Subcutaneous adipose tissue (tissue), 4 donors: Measurements from ENCODE around the gene OR4C6. TPM values are rescaled to one million over a fixed set of nuclear protein-coding genes. Genes with fewer than 3 reads are reported as not detected.

Experiments
- total RNA-seq, 4 donors: library from RNA; depleted of rRNA; stranded (reverse); fragments of >200 nt; gene quantifications; one replicate each; pipeline ENCODE4 v1.1.0, GENCODE V29; 2016
- TF ChIP-seq, protein P1 (sequence below): fragments of 450-650 bp; IDR thresholded peaks from one replicate; pipeline ENCODE4 v1.5.1; 2016; ENCODE audit warnings: low read depth, mild to moderate bottlenecking, control low read depth, antibody characterized with exemption, moderate library complexity

The OR4C6 gene
- total RNA-seq = not detected

DNA sequence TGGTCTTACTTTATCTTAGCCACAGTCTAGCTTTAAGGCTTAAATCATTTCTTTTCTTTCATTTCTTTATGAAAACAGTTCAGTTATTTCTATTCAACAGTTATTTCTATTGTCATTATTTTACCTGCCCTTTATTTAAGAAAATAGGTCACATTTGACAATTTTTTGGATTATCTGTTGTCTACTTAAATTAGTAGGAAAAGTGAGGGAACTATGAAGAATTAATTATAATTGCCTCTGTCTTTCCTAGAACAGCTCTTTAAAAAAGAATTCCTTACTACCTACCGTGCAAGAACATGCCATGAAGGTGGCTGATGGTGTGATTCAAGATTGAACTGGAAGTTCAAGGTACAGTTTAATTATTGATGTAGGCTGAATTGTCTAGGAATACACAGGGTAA, at the start of gene OR4C6:
Gene OR4C6 (plus strand): TSS at position 301 of the 400 bp plus-strand sequence. CDS start 2,966 bp downstream, outside the sequence.
- TF ChIP-seq, protein P1, sequence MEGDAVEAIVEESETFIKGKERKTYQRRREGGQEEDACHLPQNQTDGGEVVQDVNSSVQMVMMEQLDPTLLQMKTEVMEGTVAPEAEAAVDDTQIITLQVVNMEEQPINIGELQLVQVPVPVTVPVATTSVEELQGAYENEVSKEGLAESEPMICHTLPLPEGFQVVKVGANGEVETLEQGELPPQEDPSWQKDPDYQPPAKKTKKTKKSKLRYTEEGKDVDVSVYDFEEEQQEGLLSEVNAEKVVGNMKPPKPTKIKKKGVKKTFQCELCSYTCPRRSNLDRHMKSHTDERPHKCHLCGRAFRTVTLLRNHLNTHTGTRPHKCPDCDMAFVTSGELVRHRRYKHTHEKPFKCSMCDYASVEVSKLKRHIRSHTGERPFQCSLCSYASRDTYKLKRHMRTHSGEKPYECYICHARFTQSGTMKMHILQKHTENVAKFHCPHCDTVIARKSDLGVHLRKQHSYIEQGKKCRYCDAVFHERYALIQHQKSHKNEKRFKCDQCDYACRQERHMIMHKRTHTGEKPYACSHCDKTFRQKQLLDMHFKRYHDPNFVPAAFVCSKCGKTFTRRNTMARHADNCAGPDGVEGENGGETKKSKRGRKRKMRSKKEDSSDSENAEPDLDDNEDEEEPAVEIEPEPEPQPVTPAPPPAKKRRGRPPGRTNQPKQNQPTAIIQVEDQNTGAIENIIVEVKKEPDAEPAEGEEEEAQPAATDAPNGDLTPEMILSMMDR = no peak

DNA sequence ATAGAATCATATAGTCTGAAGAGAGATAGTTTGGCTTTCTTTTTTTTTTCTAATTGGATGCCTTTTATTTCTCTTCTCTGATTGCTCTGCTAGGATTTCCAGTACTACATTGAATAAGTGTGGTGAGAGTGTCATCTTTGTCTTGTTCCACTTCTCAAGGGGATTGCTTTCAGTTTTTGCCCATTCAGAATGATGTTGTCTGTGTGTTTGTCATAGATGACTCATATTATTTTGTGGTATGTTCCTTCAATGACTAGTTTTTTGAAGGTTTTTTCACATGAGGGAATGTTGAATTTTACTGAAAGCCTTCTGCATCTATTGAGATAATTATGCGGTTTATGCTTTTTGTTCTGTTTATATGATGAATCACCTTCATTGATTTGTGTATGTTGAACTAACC, 37.5 kb upstream of the OR4C6 start:
- TF ChIP-seq, protein P1 = no peak

DNA sequence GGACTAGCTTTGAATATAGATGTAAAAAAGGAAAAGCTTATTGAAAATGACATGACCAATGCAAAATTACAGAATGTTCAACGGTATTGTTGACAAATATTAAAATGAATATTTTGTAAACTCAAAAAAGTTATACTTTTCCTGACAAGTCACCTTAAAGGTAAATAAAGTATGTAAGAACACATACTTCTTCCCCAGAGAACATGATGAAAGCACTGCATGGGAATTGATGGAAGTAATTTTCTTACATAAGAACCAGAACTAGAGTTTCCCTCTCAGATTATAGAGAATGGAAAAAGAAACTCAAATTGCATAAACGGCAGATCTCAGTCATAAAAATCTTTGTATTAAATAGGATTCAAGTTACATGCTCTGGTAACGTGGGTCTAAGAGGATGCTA, 27.2 kb upstream of the OR4C6 start, which contains the start of gene OR4P4:
Gene OR4P4 (plus strand): TSS at position 301 of the 400 bp plus-strand sequence.
- TF ChIP-seq, protein P1 = no peak

GRCh38 chr11:55648027-55648426, 14.0 kb upstream of the OR4C6 start, which contains the start of gene OR4S2:
Gene OR4S2, plus strand, starts transcription at chr11:55648327. Its CDS starts 2,577 bp downstream, at chr11:55650904.
- TF ChIP-seq, protein P1 = no peak

DNA sequence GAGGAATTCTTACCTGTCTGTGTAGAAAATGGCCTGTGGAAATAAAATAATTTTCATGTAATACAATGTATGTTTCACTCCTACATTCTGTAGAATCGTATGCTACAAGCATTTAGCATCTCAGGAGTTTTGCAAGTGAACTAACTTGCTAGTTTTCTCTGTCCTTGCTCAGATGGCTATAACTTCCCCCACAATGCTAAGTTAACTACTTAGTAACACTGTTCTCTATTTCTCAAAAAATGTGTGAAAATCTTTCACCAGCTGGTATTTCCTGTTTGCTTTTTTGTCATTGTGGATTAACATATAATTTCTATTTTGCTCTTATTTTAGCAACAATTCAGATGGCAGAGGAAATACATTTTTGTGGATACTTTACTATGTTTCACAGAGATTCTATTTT, 9.4 kb upstream of the OR4C6 start:
- TF ChIP-seq, protein P1 = no peak

DNA sequence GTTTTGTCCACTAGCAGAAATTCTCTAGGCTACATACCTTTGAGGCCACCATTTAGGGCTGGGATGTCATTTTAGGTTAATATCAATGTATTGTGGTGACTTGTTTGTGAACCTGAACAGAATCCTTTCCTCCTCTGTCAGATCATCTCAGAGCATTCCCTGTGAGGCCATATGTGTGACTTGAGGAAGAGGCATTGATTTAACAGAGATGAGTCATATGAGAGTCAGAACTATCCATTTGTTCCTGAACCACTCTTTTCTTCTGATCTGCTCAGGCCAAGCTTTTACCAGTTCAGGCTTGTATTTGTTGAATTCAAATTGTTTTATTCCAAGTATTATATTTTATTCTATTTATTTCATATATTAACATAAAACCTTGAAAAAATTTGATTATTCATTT, 6.9 kb upstream of the OR4C6 start:
- TF ChIP-seq, protein P1 = no peak

DNA sequence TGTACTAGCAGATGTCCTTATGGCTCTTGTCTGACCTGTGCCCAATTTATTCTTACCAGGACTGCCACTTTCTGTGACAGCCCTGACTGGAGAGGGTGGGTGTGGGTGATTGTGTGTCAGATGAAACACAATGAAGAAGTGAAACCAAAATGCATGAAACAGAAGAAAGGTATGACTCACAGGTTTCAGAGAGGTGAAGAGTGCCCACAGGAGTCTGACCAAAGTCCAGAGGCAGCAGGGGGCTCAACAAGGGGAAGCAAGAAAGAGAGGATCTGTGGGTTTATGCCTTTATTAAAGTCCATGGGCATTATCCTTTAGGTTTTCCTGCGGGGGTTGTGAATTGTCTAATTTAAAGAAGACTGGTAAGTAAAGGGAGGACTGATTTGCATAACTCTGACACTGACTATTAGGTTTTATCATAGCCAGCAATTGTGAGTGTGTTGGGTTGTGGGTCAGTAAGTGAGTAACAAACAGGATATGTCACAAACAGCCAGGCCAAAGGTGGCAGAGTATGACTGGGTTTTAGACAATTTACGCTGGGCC, 3.9 kb upstream of the OR4C6 start:
- TF ChIP-seq, protein P1 = no peak
